PC-3 (cell line): ENCODE results near the gene SRP68. TPM values are rescaled to one million over a fixed set of nuclear protein-coding genes. Genes with fewer than 3 reads are reported as not detected.

Experiments
- ATAC-seq: fragments of 200-7000 bp; cut with Tn5 transposase; 2 replicates; pipeline ENCODE4 v1.9.1; 2020; ENCODE audit warnings: mild to moderate bottlenecking, moderate library complexity
- BruUV-seq: library from RNA; stranded (reverse); fragments of 400-500 nt; replicated peaks from 2 replicates; lab custom pipeline; 2021; lab: Mats Ljungman, UMichigan
- CTCF ChIA-PET: fragments of 300-600 bp; sonication (Branson Sonifier 250); formaldehyde crosslinking; loops from one replicate; lab custom pipeline; 2022; ENCODE audit warnings: antibody characterized with exemption; lab: Charles Lee
- POLR2A ChIA-PET: fragments of 300-600 bp; sonication (Branson Sonifier 250); formaldehyde crosslinking; loops from one replicate; lab custom pipeline; 2022; ENCODE audit warnings: antibody characterized with exemption; ENCODE audit not compliant: unreplicated experiment; lab: Charles Lee
- DNase-seq: peaks from one replicate; pipeline ENCODE4 v3.0.0-alpha.2; 2015
- H2AFZ ChIP-seq: fragments of 300-600 bp; sonication (generic); 2 replicates; pipeline ENCODE4 v1.6.0; 2016; ENCODE audit warnings: antibody characterized with exemption, low read length
- H3F3A ChIP-seq: fragments of 300-600 bp; sonication (generic); one replicate; pipeline ENCODE4 v1.6.0; 2017; ENCODE audit warnings: antibody characterized with exemption, low read length, control low read depth, mild to moderate bottlenecking; ENCODE audit not compliant: unreplicated experiment
- H3K27ac ChIP-seq: fragments of 300-600 bp; sonication (generic); 2 replicates; pipeline ENCODE4 v1.5.1; 2016; ENCODE audit warnings: mild to moderate bottlenecking, low read length
- H3K27me3 ChIP-seq: fragments of 300-600 bp; sonication (generic); 2 replicates; pipeline ENCODE4 v1.6.1; 2016; ENCODE audit warnings: low read length, mixed read lengths
- H3K36me3 ChIP-seq: fragments of 300-600 bp; sonication (generic); 2 replicates; pipeline ENCODE4 v1.6.1; 2016; ENCODE audit warnings: low read depth, mixed run types, low read length, mixed read lengths
- H3K4me1 ChIP-seq: fragments of 300-600 bp; sonication (generic); 2 replicates; pipeline ENCODE4 v1.5.1; 2016; ENCODE audit warnings: low read length; ENCODE audit not compliant: insufficient read depth
- H3K4me2 ChIP-seq: fragments of 300-600 bp; sonication (generic); 2 replicates; pipeline ENCODE4 v1.6.0; 2016; ENCODE audit warnings: low read length
- H3K4me3 ChIP-seq: fragments of 300-600 bp; sonication (generic); 2 replicates; pipeline ENCODE4 v1.5.1; 2016; ENCODE audit warnings: mild to moderate bottlenecking, low read length, mixed read lengths
- H3K79me2 ChIP-seq: fragments of 300-600 bp; sonication (generic); 2 replicates; pipeline ENCODE4 v1.6.1; 2017; ENCODE audit warnings: low read length, mixed read lengths
- H3K9ac ChIP-seq: fragments of 300-600 bp; sonication (generic); 2 replicates; pipeline ENCODE4 v1.6.0; 2016; ENCODE audit warnings: mild to moderate bottlenecking, low read length
- H3K9me2 ChIP-seq: fragments of 300-600 bp; sonication (generic); replicated peaks from 2 replicates; pipeline ENCODE4 v1.6.1; 2016; ENCODE audit warnings: mixed run types, low read length, mixed read lengths
- H3K9me3 ChIP-seq: fragments of 300-600 bp; sonication (generic); 2 replicates; pipeline ENCODE4 v1.6.1; 2016; ENCODE audit warnings: low read length, mixed read lengths
- H4K20me1 ChIP-seq: fragments of 300-600 bp; sonication (generic); 2 replicates; pipeline ENCODE4 v1.6.1; 2016; ENCODE audit warnings: low read length, mixed read lengths
- EZH2 ChIP-seq: fragments of 300-600 bp; sonication (generic); IDR thresholded peaks from one replicate; pipeline ENCODE4 v1.6.1; 2017; ENCODE audit warnings: antibody characterized with exemption, mild to moderate bottlenecking, low read length; ENCODE audit not compliant: unreplicated experiment
- EZH2phosphoT487 ChIP-seq: fragments of 300-600 bp; sonication (generic); IDR thresholded peaks from 2 replicates; pipeline ENCODE4 v1.6.1; 2018; ENCODE audit warnings: mild to moderate bottlenecking, antibody characterized with exemption, low read length, borderline replicate concordance
- intact Hi-C: fragments of 100-400 bp; cut with micrococcal nuclease; formaldehyde crosslinking; loops from 2 replicates; pipeline ENCODE4 v1.9.0; 2023
- total RNA-seq: library from RNA; depleted of rRNA; stranded (reverse); fragments of >200 nt; gene quantifications from 2 replicates; pipeline ENCODE4 v1.2.3, GENCODE V29; 2014
- TF ChIP-seq, protein P1 (sequence below): fragments of 300-600 bp; sonication (generic); conservative IDR thresholded peaks from 2 replicates; pipeline ENCODE4 v1.5.1; 2017; ENCODE audit warnings: antibody characterized with exemption, low read depth, mild to moderate bottlenecking, low read length

SRP68 gene
- total RNA-seq, 1 experiment from 2014 or later = 60.8 TPM

DNA sequence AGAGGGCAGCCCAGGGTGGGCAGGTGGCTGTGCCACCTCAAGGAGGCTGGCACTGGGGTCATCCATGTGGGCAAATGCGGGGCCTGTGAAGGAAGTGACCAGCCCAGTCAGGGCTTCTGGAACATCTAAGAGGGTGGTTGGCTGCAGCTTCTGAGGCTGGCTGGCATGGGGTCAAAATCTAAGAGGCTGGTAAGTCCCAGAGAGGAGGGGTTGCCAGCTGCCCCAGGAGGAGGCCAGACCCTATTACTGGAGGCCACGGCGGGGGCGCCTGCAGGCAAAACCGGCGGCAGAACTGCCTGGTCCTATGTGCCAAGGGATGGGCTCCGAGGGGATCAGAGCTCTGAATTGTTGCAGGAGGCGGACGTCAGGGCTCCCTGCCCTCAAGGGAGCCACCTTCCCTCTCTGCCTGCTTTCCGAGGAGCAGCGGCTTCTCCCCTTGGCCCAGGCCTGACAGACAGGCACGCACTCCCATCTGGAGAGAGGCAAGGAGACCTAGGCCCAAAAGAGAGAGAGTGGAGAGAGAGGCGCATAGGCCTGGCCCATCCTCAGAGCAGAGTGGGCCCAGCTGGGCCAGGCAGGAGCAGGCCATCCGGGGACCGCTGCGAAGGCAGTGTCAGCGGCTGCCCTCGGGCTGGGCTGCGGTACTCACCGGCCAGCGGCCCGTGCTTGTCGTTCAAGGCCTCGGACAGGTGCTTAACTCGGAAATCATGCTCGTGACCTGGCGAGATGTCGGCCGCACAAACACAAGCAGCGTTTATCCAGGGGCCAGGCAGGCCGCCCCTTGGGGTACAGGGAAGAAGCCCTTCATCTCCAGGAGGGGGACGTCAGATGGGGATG is 17.6 kb upstream of the SRP68 start:
- no peak overlapping the region for H3K9ac ChIP-seq
- no peak overlapping the region for H3K27ac ChIP-seq
- ChIA-PET POLR2A (no interaction called here), CTCF (no interaction called here)
- no peaks in the 10 kb centered on the region for H3F3A ChIP-seq
- TF ChIP-seq EZH2 = no peak
- TF ChIP-seq, protein P1, sequence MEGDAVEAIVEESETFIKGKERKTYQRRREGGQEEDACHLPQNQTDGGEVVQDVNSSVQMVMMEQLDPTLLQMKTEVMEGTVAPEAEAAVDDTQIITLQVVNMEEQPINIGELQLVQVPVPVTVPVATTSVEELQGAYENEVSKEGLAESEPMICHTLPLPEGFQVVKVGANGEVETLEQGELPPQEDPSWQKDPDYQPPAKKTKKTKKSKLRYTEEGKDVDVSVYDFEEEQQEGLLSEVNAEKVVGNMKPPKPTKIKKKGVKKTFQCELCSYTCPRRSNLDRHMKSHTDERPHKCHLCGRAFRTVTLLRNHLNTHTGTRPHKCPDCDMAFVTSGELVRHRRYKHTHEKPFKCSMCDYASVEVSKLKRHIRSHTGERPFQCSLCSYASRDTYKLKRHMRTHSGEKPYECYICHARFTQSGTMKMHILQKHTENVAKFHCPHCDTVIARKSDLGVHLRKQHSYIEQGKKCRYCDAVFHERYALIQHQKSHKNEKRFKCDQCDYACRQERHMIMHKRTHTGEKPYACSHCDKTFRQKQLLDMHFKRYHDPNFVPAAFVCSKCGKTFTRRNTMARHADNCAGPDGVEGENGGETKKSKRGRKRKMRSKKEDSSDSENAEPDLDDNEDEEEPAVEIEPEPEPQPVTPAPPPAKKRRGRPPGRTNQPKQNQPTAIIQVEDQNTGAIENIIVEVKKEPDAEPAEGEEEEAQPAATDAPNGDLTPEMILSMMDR = no peak
- TF ChIP-seq EZH2phosphoT487 = no peak
- no peaks in the 10 kb centered on the region for H3K9me3 ChIP-seq
- H3K9me2 ChIP-seq = no peaks in the 10 kb centered on the region
- BruUV-seq = no TSS peak
- H3K79me2 ChIP-seq = no peaks in the 10 kb centered on the region
- ATAC-seq (no peak), DNase-seq (no peak)
- H2AFZ ChIP-seq = no peak overlapping the region
- H4K20me1 ChIP-seq = no peaks in the 10 kb centered on the region
- intact Hi-C loops = no loop called here
- H3K27me3 ChIP-seq = no peaks in the 10 kb centered on the region
- H3K36me3 ChIP-seq = peaks cover 67% of the 10 kb centered on the region
- no peaks in the 10 kb centered on the region for H3K4me1 ChIP-seq
- no peak overlapping the region for H3K4me3 ChIP-seq
- no peak overlapping the region for H3K4me2 ChIP-seq

DNA sequence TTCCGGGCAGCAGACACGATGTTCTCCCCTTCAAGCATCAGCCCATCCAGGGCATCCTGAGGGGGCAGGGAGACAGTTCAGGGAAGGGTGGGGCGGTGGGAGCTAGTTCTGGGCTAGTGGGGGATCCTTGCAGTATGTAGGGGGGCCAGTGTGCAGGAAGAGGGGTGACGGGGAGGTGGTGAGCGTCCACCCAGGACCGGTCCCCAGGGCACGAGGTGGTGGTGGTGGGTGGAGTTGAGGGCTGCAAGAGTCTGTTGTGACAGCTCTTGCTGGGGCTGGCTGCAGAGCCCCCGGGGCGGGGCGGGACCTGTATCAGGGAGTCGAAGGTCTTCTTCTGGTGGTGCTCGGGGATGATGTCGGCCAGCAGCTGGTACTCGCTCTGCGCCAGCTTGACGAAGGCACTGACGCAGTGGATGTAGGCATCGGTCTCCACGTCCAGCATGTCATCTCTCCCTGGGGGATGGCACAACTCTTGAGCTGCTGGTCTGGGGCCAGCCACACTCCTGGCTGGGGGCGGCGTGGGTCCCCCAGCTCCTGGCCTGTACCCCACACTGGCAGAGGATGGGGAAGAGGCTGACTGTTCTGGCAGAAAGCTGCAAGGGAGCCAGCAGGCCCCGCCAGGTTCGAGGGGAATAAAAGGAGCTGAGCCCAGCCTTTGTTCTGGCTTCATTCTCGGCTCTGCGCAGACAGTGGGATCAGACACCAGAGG is 16.7 kb upstream of the SRP68 start:
- intact Hi-C loops = no loop called here
- no TSS peak for BruUV-seq
- no peaks in the 10 kb centered on the region for H3K9me3 ChIP-seq
- H3K4me3 ChIP-seq = no peak overlapping the region
- POLR2A ChIA-PET = no interaction called here
- ATAC-seq (no peak), DNase-seq (no peak)
- no peak overlapping the region for H3K27ac ChIP-seq
- CTCF ChIA-PET = no interaction called here
- no peaks in the 10 kb centered on the region for H3K9me2 ChIP-seq
- H3F3A ChIP-seq = no peaks in the 10 kb centered on the region
- H2AFZ ChIP-seq = no peak overlapping the region
- no peaks in the 10 kb centered on the region for H3K27me3 ChIP-seq
- no peak for TF ChIP-seq EZH2phosphoT487
- TF ChIP-seq, protein P1 = no peak
- TF ChIP-seq EZH2 = no peak
- H3K4me1 ChIP-seq = no peaks in the 10 kb centered on the region
- H3K79me2 ChIP-seq = no peaks in the 10 kb centered on the region
- H4K20me1 ChIP-seq = no peaks in the 10 kb centered on the region
- no peak overlapping the region for H3K9ac ChIP-seq
- H3K36me3 ChIP-seq = peaks cover 66% of the 10 kb centered on the region
- no peak overlapping the region for H3K4me2 ChIP-seq
